WERI-Rb-1 (cell line): ENCODE measurements around the gene SPIRE1.

Experiments
- DNase-seq: peaks from one replicate; pipeline ENCODE4 v3.0.0-alpha.2; 2020
- H3K27ac ChIP-seq: fragments of 250-450 bp; sonication (Bioruptor Pico); 2 replicates; pipeline ENCODE4 v1.5.1; 2020; ENCODE audit warnings: mild to moderate bottlenecking, moderate library complexity
- H3K27me3 ChIP-seq: fragments of 250-450 bp; sonication (Bioruptor Pico); 2 replicates; pipeline ENCODE4 v1.5.1; 2021; ENCODE audit warnings: mild to moderate bottlenecking, low read depth, moderate library complexity; ENCODE audit not compliant: insufficient read depth, severe bottlenecking
- H3K36me3 ChIP-seq: fragments of 250-450 bp; sonication (Bioruptor Pico); 2 replicates; pipeline ENCODE4 v1.5.1; 2020; ENCODE audit warnings: mild to moderate bottlenecking, moderate library complexity
- H3K4me3 ChIP-seq: 2 replicates; pipeline ENCODE4 v1.5.1; 2011; ENCODE audit warnings: low read depth, mild to moderate bottlenecking, control low read depth, low read length
- H3K9me3 ChIP-seq: fragments of 250-450 bp; sonication (Bioruptor Pico); 2 replicates; pipeline ENCODE4 v1.5.1; 2021; ENCODE audit warnings: mild to moderate bottlenecking, moderate library complexity; ENCODE audit not compliant: severe bottlenecking
- TF ChIP-seq, protein P1 (sequence below): IDR thresholded peaks from 2 replicates; pipeline ENCODE4 v1.5.1; 2011; ENCODE audit warnings: low read depth, mild to moderate bottlenecking, control low read depth, inconsistent platforms, low read length

SPIRE1 gene

GRCh38 chr18:12477606-12478005, 180.3 kb downstream of the SPIRE1 start:
- TF ChIP-seq, protein P1, sequence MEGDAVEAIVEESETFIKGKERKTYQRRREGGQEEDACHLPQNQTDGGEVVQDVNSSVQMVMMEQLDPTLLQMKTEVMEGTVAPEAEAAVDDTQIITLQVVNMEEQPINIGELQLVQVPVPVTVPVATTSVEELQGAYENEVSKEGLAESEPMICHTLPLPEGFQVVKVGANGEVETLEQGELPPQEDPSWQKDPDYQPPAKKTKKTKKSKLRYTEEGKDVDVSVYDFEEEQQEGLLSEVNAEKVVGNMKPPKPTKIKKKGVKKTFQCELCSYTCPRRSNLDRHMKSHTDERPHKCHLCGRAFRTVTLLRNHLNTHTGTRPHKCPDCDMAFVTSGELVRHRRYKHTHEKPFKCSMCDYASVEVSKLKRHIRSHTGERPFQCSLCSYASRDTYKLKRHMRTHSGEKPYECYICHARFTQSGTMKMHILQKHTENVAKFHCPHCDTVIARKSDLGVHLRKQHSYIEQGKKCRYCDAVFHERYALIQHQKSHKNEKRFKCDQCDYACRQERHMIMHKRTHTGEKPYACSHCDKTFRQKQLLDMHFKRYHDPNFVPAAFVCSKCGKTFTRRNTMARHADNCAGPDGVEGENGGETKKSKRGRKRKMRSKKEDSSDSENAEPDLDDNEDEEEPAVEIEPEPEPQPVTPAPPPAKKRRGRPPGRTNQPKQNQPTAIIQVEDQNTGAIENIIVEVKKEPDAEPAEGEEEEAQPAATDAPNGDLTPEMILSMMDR = no peak
- Histone ChIP-seq H3K9me3 (no peaks in the 10 kb centered on the region), H3K4me3 (no peak overlapping the region), H3K36me3 (no peaks in the 10 kb centered on the region; the same call in 1 of the 2 replicates), H3K27me3 (no peaks in the 10 kb centered on the region), H3K27ac (no peak overlapping the region)
- no peak for DNase-seq

DNA sequence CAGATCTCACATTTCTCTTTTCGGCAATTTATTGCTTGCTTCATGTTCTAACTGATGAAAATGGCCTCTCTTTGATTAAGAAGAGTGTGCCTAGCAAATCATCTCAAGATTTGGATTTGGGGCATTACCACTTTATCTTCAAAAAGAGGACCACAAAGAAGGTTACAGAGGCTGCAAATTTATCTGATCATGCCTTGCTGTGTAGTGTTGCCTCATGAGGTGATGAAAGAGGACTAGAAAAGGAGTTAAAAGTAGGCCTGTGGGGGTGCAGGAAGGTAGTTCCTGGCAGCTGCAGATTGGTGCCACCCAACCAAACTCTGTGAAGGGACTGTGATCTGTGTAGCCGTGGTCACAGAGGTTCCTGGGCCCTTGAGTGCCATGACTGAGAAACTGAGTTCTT, 181.0 kb downstream of the SPIRE1 start:
- H3K4me3 ChIP-seq = no peak overlapping the region
- TF ChIP-seq, protein P1 = no peak
- H3K36me3 ChIP-seq = no peaks in the 10 kb centered on the region; the same call in 1 of the 2 replicates
- H3K27me3 ChIP-seq = no peaks in the 10 kb centered on the region
- H3K27ac ChIP-seq = peak overlapping the region; percentile 1; the same call in 1 of the 2 replicates
- no peaks in the 10 kb centered on the region for H3K9me3 ChIP-seq
- DNase-seq = no peak

DNA sequence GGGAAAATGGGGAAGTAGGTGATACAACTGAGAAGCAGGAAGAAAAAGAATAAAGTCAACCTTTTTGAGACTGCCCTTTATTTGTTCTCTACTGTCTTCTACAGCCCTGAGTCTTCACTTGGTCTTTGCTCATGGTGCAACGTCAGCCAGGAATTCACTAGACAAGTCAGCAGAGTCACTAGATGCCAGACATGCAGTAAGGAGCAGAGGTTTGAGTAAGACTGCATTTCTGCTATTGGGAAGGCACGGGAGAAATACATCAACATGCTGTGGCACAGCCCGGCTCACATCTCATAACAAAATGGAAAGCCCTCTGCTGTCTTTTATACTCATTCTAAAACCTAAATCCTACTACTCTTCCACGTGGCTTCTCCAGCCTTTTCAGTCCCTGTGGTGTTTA, 183.0 kb downstream of the SPIRE1 start:
- H3K9me3 ChIP-seq = no peaks in the 10 kb centered on the region
- TF ChIP-seq, protein P1 = no peak
- H3K27me3 ChIP-seq = no peaks in the 10 kb centered on the region
- no peaks in the 10 kb centered on the region; the same call in 1 of the 2 replicates for H3K36me3 ChIP-seq
- DNase-seq = no peak
- no peak overlapping the region for H3K4me3 ChIP-seq
- no peak overlapping the region for H3K27ac ChIP-seq

DNA sequence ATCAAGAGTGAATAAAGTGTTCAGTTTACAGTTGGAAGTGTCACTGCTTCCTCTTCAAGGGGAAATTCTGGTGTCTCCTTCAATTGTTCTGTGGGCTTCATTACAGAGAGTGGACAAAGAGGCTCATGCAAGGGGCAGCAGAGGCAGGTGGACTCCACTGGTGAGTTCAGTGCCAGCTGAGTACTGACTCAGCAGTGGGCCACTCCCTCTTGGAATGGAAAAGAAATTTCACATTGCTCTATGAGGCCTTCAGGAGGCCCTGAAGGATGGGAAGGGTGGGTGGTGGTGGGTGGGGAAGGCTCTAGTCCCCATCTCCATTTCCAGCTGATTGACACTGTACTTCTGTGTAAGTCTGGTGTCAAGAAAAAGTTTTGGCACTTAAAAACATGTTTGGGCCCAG, 183.8 kb downstream of the SPIRE1 start:
- no peaks in the 10 kb centered on the region; the same call in 1 of the 2 replicates for H3K36me3 ChIP-seq
- no peaks in the 10 kb centered on the region for H3K9me3 ChIP-seq
- no peak overlapping the region for H3K27ac ChIP-seq
- TF ChIP-seq, protein P1 = no peak
- no peaks in the 10 kb centered on the region for H3K27me3 ChIP-seq
- no peak overlapping the region for H3K4me3 ChIP-seq
- DNase-seq = no peak

- H3K4me3 ChIP-seq = no peak overlapping the region
- DNase-seq = peak; percentile 67
- peak overlapping the region; percentile 62 for H3K27ac ChIP-seq
- TF ChIP-seq, protein P1 = no peak
- H3K36me3 ChIP-seq = no peaks in the 10 kb centered on the region; the same call in 1 of the 2 replicates
- no peaks in the 10 kb centered on the region for H3K9me3 ChIP-seq
- no peaks in the 10 kb centered on the region for H3K27me3 ChIP-seq
These were observed 187.4 kb downstream of the SPIRE1 start for GRCh38 chr18:12470382-12471075.

DNA sequence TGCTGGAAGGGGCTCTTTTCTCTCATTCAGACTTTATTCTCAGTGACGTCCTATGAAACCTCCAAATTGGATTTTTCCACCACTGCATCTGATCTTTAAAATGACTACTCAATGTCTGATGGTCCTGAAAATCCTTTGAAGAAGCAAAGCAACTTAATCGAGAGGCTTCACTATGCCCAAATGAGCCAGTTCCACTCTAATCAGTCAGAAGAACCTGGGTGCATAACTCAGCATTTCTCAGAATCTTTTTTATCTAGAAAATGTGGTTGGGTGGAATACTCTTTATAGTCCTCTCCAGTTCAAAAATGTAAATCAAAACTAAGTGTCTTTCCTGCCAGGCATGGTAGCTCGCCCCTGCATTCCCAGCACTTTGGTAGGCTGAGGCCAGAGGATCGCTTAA, 189.5 kb downstream of the SPIRE1 start:
- TF ChIP-seq, protein P1 = no peak
- no peak for DNase-seq

More for the DNA sequence above, 189.5 kb downstream of the SPIRE1 start:
- no peak overlapping the region for H3K4me3 ChIP-seq
- H3K36me3 ChIP-seq = no peaks in the 10 kb centered on the region; the same call in 1 of the 2 replicates
- H3K27me3 ChIP-seq = no peaks in the 10 kb centered on the region
- H3K27ac ChIP-seq = no peak overlapping the region
- H3K9me3 ChIP-seq = no peaks in the 10 kb centered on the region
